SK-N-SH (cell line): ENCODE data around the gene MRPL53. TPM values are rescaled to one million over a fixed set of nuclear protein-coding genes. Genes with fewer than 3 reads are reported as not detected.

Source experiments
- CTCF ChIA-PET: fragments of 300-600, 350-600 bp; formaldehyde crosslinking; extraction: SDS; loops from one replicate; lab custom pipeline; 2021; lab: Yijun Ruan, JAX
- POLR2A ChIA-PET: fragments of 350-600 bp; sonication (Branson Sonifier 250); formaldehyde crosslinking; extraction: SDS; loops from one replicate; lab custom pipeline; 2020; ENCODE audit warnings: antibody characterized with exemption, inconsistent platforms; lab: Yijun Ruan, JAX
- DNase-seq: peaks from one replicate; pipeline ENCODE4 v3.0.0; 2012
- H2AFZ ChIP-seq: fragments of 200-600 bp; sonication (generic); 2 replicates; pipeline ENCODE4 v1.8.1; 2016; ENCODE audit warnings: antibody characterized with exemption, mild to moderate bottlenecking, low read depth
- H3F3A ChIP-seq: fragments of 200-600 bp; sonication (generic); replicated peaks from 2 replicates; pipeline ENCODE3; 2016; ENCODE audit warnings: antibody characterized with exemption, mild to moderate bottlenecking; ENCODE audit not compliant: insufficient read depth
- H3K27ac ChIP-seq, 2 experiments: fragments of 200-500 bp in 1 of 2; fragments of 200-600 bp in 1 of 2; sonication (Bioruptor generic) in 1 of 2; sonication (generic), shearing (Covaris generic) in 1 of 2; 2 replicates each; pipeline versions ENCODE4 v1.5.1 to v1.6.1; 2014 to 2016; ENCODE audit warnings: low read depth in 2 of 2, inconsistent platforms in 1 of 2, low read length in 1 of 2, mild to moderate bottlenecking in 1 of 2, mixed read lengths in 1 of 2
- H3K27me3 ChIP-seq: fragments of 200-600 bp; sonication (generic), shearing (Covaris generic); 2 replicates; pipeline ENCODE4 v1.6.1; 2016; ENCODE audit warnings: mixed run types; ENCODE audit not compliant: insufficient read depth
- H3K36me3 ChIP-seq, 2 experiments: fragments of 200-500 bp in 1 of 2; fragments of 200-600 bp in 1 of 2; sonication (Bioruptor generic) in 1 of 2; sonication (generic) in 1 of 2; replicated peaks in 1 of 2; 2 replicates each; pipeline versions ENCODE3 to v1.5.1; 2014 to 2016; ENCODE audit warnings: low read length in 1 of 2, mild to moderate bottlenecking in 1 of 2; ENCODE audit not compliant: insufficient read depth in 2 of 2, control insufficient read depth in 1 of 2
- H3K4me1 ChIP-seq, 2 experiments: fragments of 200-500 bp in 1 of 2; fragments of 200-600 bp in 1 of 2; sonication (Bioruptor generic) in 1 of 2; sonication (generic), shearing (Covaris generic) in 1 of 2; 2 replicates each; pipeline versions ENCODE4 v1.5.1 to v1.6.1; 2014 to 2016; ENCODE audit warnings: low read depth in 1 of 2, low read length in 1 of 2, mixed run types in 1 of 2; ENCODE audit not compliant: insufficient read depth in 2 of 2, control insufficient read depth in 1 of 2
- H3K4me2 ChIP-seq: fragments of 200-600 bp; sonication (generic), shearing (Covaris generic); 2 replicates; pipeline ENCODE4 v1.6.1; 2017; ENCODE audit warnings: mixed run types
- H3K4me3 ChIP-seq, 2 experiments: fragments of 200-500 bp in 1 of 2; fragments of 200-600 bp in 1 of 2; sonication (Bioruptor generic) in 1 of 2; sonication (generic), shearing (Covaris generic) in 1 of 2; 2 replicates each; pipeline versions ENCODE4 v1.5.1 to v1.8.1; 2014 to 2016; ENCODE audit warnings: low read depth in 2 of 2, inconsistent platforms in 1 of 2, low read length in 1 of 2, mild to moderate bottlenecking in 1 of 2, mixed read lengths in 1 of 2, moderate library complexity in 1 of 2
- H3K79me2 ChIP-seq: fragments of 200-600 bp; sonication (generic); 2 replicates; pipeline ENCODE4 v1.8.1; 2017; ENCODE audit warnings: mild to moderate bottlenecking; ENCODE audit not compliant: insufficient read depth
- H3K9ac ChIP-seq: fragments of 200-600 bp; sonication (generic); 2 replicates; pipeline ENCODE4 v1.6.1; 2017; ENCODE audit warnings: mixed run types
- H3K9me2 ChIP-seq: fragments of 200-600 bp; sonication (generic); 2 replicates; pipeline ENCODE4 v1.6.1; 2017; ENCODE audit warnings: mixed run types
- H3K9me3 ChIP-seq: fragments of 200-600 bp; sonication (generic); 2 replicates; pipeline ENCODE4 v1.6.1; 2017; ENCODE audit warnings: mixed run types, mild to moderate bottlenecking, moderate library complexity
- H4K20me1 ChIP-seq: fragments of 200-600 bp; sonication (generic); 2 replicates; pipeline ENCODE4 v1.6.1; 2017; ENCODE audit warnings: mild to moderate bottlenecking, mixed run types; ENCODE audit not compliant: insufficient read depth
- CHD2 ChIP-seq: fragments of 150-350 bp; IDR thresholded peaks from 2 replicates; pipeline ENCODE4 v1.6.1; 2018; ENCODE audit warnings: low read length; ENCODE audit not compliant: partially characterized antibody
- CTCF ChIP-seq: fragments of 200-600 bp; sonication (generic); IDR thresholded peaks from 2 replicates; pipeline ENCODE4 v1.6.1; 2017; ENCODE audit warnings: antibody characterized with exemption, mild to moderate bottlenecking, moderate library complexity
- EP300 ChIP-seq, 2 experiments: IDR thresholded peaks; 2 replicates each; pipeline versions ENCODE4 v1.4.0 to v1.6.1; 2012; ENCODE audit warnings: borderline replicate concordance in 1 of 2, low read depth in 1 of 2, low read length in 1 of 2
- FOSL2 ChIP-seq: IDR thresholded peaks from 2 replicates; pipeline ENCODE4 v1.4.0; 2012; ENCODE audit warnings: low read depth, mild to moderate bottlenecking, moderate library complexity, borderline replicate concordance
- FOXJ3 ChIP-seq: sonication (generic); formaldehyde crosslinking; IDR thresholded peaks from 2 replicates; pipeline ENCODE4 v1.5.1; 2020; ENCODE audit warnings: mild to moderate bottlenecking, missing genetic modification reagents
- GATA2 ChIP-seq: sonication (generic); formaldehyde crosslinking; IDR thresholded peaks from 2 replicates; pipeline ENCODE4 v1.5.0; 2020; ENCODE audit warnings: mild to moderate bottlenecking, missing genetic modification reagents
- NRF1 ChIP-seq: IDR thresholded peaks from 2 replicates; pipeline ENCODE4 v1.6.1; 2012; ENCODE audit warnings: low read depth, mild to moderate bottlenecking, low read length
- POLR2AphosphoS5 ChIP-seq: IDR thresholded peaks from 2 replicates; pipeline ENCODE4 v1.6.1; 2012; ENCODE audit warnings: low read depth, low read length
- REST ChIP-seq: IDR thresholded peaks from 2 replicates; pipeline ENCODE4 v1.6.1; 2012; ENCODE audit warnings: mild to moderate bottlenecking, low read depth, low read length, moderate library complexity
- RXRA ChIP-seq: IDR thresholded peaks from 2 replicates; pipeline ENCODE4 v1.4.0; 2012; ENCODE audit warnings: low read depth, mild to moderate bottlenecking, borderline replicate concordance
- SMC3 ChIP-seq: IDR thresholded peaks from 2 replicates; pipeline ENCODE4 v1.6.1; 2012; ENCODE audit warnings: low read depth, low read length, improper control_type of control experiment
- TAF1 ChIP-seq: IDR thresholded peaks from 2 replicates; pipeline ENCODE4 v1.6.1; 2012; ENCODE audit warnings: low read depth, mild to moderate bottlenecking, low read length, moderate library complexity, borderline replicate concordance
- USF2 ChIP-seq: fragments of 150-350 bp; IDR thresholded peaks from 2 replicates; pipeline ENCODE4 v1.6.1; 2017; ENCODE audit warnings: antibody characterized with exemption, low read length, low read depth, borderline replicate concordance
- WGBS: methylation state at CpG from one replicate; pipeline ENCODE4 v1.1.6; 2017; ENCODE audit warnings: low lambda C conversion rate; 5-methylcytosine and 5-hydroxymethylcytosine counted together
- polyA plus RNA-seq, 3 experiments: library from polyadenylated mRNA; depleted of rRNA; stranded (reverse); fragments of >200 nt; gene quantifications; 2 replicates each; pipeline ENCODE4 v1.2.3, GENCODE V29; 2012
- TF ChIP-seq, protein P1 (sequence below): fragments of 150-350 bp; IDR thresholded peaks from 2 replicates; pipeline ENCODE4 v1.6.1; 2016; ENCODE audit warnings: mild to moderate bottlenecking, low read depth, low read length

Gene MRPL53
- polyA plus RNA-seq, 1 of the 3 experiments (the other 2 are of a cell fraction), result 95.0 TPM

- H3K4me2 ChIP-seq, result no peak overlapping the region
- 89% methylated on average over 5 of the region's 5 CpGs for WGBS
- ChIA-PET CTCF (interaction anchor here (1.0 to 1.9 kb wide), 3 partner anchors 10 to 103 kb away, joined by 3 to 4 read pairs (median 3); no protein-coding TSS in a partner anchor), POLR2A (no interaction called here)
- TF ChIP-seq CTCF (no peak), EP300 (IDR thresholded peaks at IDR 0.05; ENCODE audit: borderline replicate concordance in 1 of 2, low read depth in 1 of 2, low read length in 1 of 2) (no peak), SMC3 (no peak)
- no peaks in the 10 kb centered on the region for H3K9me3 ChIP-seq
- 0 out of 2 replicates have a peak, but pooled peaks cover 4% of the 10 kb centered on the region for H3K79me2 ChIP-seq
- no peak overlapping the region for H2AFZ ChIP-seq
- no peak overlapping the region for H3K27ac ChIP-seq
- no peaks in the 10 kb centered on the region; a peak in 1 of 4 replicates for H3K4me1 ChIP-seq
- H3K4me3 ChIP-seq, result no peak overlapping the region
- no peak for DNase-seq
- H3K9ac ChIP-seq, result no peak overlapping the region
- no peaks in the 10 kb centered on the region for H4K20me1 ChIP-seq
- no peaks in the 10 kb centered on the region for H3K9me2 ChIP-seq
- peaks cover 13 to 57% of the 10 kb centered on the region in 2 experiments for H3K36me3 ChIP-seq
- no peaks in the 10 kb centered on the region for H3K27me3 ChIP-seq
- peaks cover 4% of the 10 kb centered on the region for H3F3A ChIP-seq
Measured at GRCh38 chr2:74428675-74429074, 43.8 kb downstream of the MRPL53 start.

DNA sequence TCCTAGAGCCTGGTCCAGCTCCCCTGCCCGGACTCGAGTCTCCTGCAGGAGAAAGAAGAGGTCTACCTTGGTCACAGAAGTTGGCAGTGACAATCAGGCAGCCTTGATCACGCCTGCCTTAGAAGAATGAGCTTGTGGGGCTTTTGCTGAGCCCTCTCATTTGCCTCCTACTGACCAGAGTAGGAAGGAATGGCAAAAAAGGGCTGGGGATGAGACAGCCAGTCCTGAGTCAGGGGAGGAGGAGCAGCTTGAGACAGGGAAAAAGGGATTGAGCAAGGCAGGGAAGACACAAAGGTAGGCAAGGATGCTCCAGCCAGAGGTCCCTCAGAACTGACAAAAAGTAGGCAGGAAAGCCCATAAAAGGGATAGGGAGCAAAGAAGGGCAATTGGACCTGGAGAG lies 44.9 kb downstream of the MRPL53 start:
- H3K27me3 ChIP-seq, result no peaks in the 10 kb centered on the region
- ChIA-PET CTCF (interaction anchor here (1.9 kb wide), 1 partner anchor 93 kb away, joined by 4 read pairs; no protein-coding TSS in a partner anchor), POLR2A (interaction anchor here (2.7 kb wide), 1 partner anchor 12 kb away, joined by 15 read pairs; no protein-coding TSS in a partner anchor)
- peaks cover 13 to 57% of the 10 kb centered on the region in 2 experiments for H3K36me3 ChIP-seq
- H4K20me1 ChIP-seq, result no peaks in the 10 kb centered on the region
- no peak overlapping the region for H3K4me3 ChIP-seq
- peaks cover 4% of the 10 kb centered on the region for H3F3A ChIP-seq
- no peak overlapping the region for H3K27ac ChIP-seq
- H3K4me1 ChIP-seq, result peaks cover 0 to 9% of the 10 kb centered on the region in 2 experiments; a peak in 1 of 4 replicates
- H3K9ac ChIP-seq, result no peak overlapping the region
- WGBS, result 76% methylated on average over 3 of the region's 3 CpGs
- DNase-seq, result no peak
- no peaks in the 10 kb centered on the region for H3K79me2 ChIP-seq
- no peak overlapping the region for H2AFZ ChIP-seq
- no peak overlapping the region for H3K4me2 ChIP-seq
- TF ChIP-seq POLR2AphosphoS5 (no peak), FOSL2 (no peak), SMC3 (no peak), EP300 (IDR thresholded peaks at IDR 0.05; ENCODE audit: borderline replicate concordance in 1 of 2, low read depth in 1 of 2, low read length in 1 of 2) (no peak), GATA2 (CRISPR knock-in tag) (no peak), RXRA (no peak), NRF1 (no peak), REST (no peak), CHD2 (no peak), FOXJ3 (CRISPR knock-in tag) (no peak), TAF1 (no peak), USF2 (no peak)
- TF ChIP-seq, protein P1, sequence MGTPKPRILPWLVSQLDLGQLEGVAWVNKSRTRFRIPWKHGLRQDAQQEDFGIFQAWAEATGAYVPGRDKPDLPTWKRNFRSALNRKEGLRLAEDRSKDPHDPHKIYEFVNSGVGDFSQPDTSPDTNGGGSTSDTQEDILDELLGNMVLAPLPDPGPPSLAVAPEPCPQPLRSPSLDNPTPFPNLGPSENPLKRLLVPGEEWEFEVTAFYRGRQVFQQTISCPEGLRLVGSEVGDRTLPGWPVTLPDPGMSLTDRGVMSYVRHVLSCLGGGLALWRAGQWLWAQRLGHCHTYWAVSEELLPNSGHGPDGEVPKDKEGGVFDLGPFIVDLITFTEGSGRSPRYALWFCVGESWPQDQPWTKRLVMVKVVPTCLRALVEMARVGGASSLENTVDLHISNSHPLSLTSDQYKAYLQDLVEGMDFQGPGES, result no peak
- H3K9me2 ChIP-seq, result no peaks in the 10 kb centered on the region
- H3K9me3 ChIP-seq, result no peaks in the 10 kb centered on the region
